SU-DHL-6 (cell line): ENCODE results near the gene SLC13A5.
"Not testable (repeated sequence)": the region's sequence is repeated elsewhere in the genome, so short reads cannot be mapped to it uniquely, and the experiment has no call there.

Experiments
- CTCF ChIP-seq: fragments of 200-600 bp; sonication (generic); IDR thresholded peaks from one replicate; pipeline ENCODE4 v1.5.1; 2017; ENCODE audit warnings: antibody characterized with exemption, mild to moderate bottlenecking, low read length, moderate library complexity; ENCODE audit not compliant: insufficient read depth, poor library complexity, severe bottlenecking
- EZH2phosphoT487 ChIP-seq: fragments of 200-600 bp; sonication (generic), shearing (Covaris generic); conservative IDR thresholded peaks from 2 replicates; pipeline ENCODE4 v1.6.1; 2018; ENCODE audit warnings: mild to moderate bottlenecking, antibody characterized with exemption, low read length, moderate library complexity, mixed read lengths

GRCh38 chr17:6655732-6656361 lies 57.3 kb downstream of the SLC13A5 start:
- TF ChIP-seq CTCF, EZH2phosphoT487: not testable (repeated sequence)
